ENCODE measurements around the gene LHFPL3.
"Not testable (repeated sequence)": the region's sequence is repeated elsewhere in the genome, so short reads cannot be mapped to it uniquely, and the experiment has no call there.

DNA sequence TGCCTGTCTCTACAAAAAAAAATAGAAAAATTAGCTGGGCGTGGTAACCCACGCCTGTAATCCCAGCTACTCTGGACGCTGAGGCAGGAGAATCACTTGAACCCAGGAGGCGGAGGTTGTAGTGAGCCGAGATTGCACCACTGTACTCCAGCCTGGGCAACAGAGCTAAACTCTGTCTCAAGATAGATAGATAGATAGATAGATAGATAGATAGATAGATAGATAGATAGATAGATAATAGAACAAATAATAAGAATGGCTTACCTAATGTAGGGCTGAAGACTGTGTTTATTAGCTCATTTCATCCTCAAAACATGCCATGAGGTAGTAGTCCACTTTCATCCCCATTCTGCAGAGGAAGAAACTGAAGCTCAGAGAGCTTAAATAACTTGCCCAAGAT, 597.8 kb downstream of the LHFPL3 start:
- not testable (repeated sequence) for TF ChIP-seq CEBPB (tag; IDR thresholded peaks at IDR 0.05); SP2 (IDR thresholded peaks at IDR 0.05; ENCODE audit: extremely low read depth, low read depth, low read length, poor library complexity, severe bottlenecking); SOX6 (IDR thresholded peaks at IDR 0.05); EZH2 (IDR thresholded peaks at IDR 0.05; ENCODE audit: borderline replicate concordance, low read depth, low read length); RAD21 (CRISPR knock-in tag; conservative IDR thresholded peaks at IDR 0.05 in 1 of 2, IDR thresholded peaks at IDR 0.05 in 1 of 2); ZNF184 (CRISPR knock-in tag; IDR thresholded peaks at IDR 0.05); ZNF561 (CRISPR knock-in tag; conservative IDR thresholded peaks at IDR 0.05); RBM15 (IDR thresholded peaks at IDR 0.05; ENCODE audit: insufficient read depth, low read length); NCOA2 (IDR thresholded peaks at IDR 0.05; ENCODE audit: partially characterized antibody in 2 of 2); TEAD4 (IDR thresholded peaks at IDR 0.05; ENCODE audit: low read length); TEAD4 (CRISPR knock-in tag; IDR thresholded peaks at IDR 0.05; ENCODE audit: borderline replicate concordance)
- TF ChIP-seq, protein P1, sequence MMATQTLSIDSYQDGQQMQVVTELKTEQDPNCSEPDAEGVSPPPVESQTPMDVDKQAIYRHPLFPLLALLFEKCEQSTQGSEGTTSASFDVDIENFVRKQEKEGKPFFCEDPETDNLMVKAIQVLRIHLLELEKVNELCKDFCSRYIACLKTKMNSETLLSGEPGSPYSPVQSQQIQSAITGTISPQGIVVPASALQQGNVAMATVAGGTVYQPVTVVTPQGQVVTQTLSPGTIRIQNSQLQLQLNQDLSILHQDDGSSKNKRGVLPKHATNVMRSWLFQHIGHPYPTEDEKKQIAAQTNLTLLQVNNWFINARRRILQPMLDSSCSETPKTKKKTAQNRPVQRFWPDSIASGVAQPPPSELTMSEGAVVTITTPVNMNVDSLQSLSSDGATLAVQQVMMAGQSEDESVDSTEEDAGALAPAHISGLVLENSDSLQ (IDR thresholded peaks at IDR 0.05): not testable (repeated sequence)
- TF ChIP-seq, protein P2, sequence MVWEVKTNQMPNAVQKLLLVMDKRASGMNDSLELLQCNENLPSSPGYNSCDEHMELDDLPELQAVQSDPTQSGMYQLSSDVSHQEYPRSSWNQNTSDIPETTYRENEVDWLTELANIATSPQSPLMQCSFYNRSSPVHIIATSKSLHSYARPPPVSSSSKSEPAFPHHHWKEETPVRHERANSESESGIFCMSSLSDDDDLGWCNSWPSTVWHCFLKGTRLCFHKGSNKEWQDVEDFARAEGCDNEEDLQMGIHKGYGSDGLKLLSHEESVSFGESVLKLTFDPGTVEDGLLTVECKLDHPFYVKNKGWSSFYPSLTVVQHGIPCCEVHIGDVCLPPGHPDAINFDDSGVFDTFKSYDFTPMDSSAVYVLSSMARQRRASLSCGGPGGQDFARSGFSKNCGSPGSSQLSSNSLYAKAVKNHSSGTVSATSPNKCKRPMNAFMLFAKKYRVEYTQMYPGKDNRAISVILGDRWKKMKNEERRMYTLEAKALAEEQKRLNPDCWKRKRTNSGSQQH (CRISPR knock-in tag; IDR thresholded peaks at IDR 0.05): not testable (repeated sequence)

All from K562 (cell line).